HG03097 (cell line): ENCODE results near the gene IRF5.
A peak's percentile ranks its signal among the peaks of the same experiment; 100 is the strongest.
"Not testable (repeated sequence)": the region's sequence is repeated elsewhere in the genome, so short reads cannot be mapped to it uniquely, and the experiment has no call there.

Experiments
- ATAC-seq: cut with Tn5 transposase; IDR thresholded peaks from one replicate; pipeline ENCODE4 v1.9.1; 2021; ENCODE audit not compliant: unreplicated experiment, low FRiP score

IRF5 gene

DNA sequence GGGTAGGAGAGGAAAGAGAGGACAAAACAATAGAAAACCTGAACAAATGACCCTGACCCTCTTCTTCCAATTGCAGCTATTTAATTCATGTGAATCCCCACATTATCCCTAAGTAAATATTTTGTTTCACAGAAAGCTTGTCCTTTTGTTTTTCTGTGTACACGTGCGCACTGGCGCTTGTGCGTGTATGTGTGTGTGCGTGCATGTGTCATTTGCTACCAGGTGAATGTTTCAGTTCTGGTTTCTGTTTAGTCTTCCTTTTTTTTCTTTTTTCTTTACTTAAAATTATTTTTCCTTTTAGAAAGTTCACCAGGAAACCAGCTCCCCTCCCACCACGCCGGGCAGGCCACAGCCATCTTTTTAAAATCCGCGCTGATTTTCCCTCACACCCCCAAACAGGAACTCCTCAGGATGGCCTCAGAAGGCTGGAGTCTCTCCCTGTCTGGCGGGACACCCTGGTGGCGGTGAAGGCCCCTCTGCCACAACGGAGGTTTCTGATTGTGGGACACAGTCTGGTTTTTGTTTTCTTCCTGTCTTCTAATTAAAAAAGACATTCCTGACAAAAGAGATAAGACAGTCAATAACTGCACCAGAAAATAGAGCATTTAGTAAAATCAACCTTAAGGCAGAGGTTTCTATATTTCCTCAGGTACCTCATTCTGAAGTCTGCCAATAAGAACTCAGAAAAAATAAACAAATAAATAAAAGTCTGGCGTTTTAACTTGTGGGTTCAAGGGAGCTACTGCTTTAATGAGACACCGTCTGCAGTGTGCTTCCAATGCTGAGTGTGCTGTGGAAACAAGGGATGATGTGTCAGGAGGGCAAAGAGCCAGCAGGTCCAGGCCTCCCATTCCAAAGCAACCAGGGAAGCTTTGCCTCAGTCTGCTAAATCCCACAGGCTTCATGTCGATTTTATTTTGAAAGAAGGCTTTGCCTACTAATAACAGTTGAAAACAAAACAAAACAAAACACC lies 17.4 kb downstream of the IRF5 start:
- ATAC-seq: no peak

DNA sequence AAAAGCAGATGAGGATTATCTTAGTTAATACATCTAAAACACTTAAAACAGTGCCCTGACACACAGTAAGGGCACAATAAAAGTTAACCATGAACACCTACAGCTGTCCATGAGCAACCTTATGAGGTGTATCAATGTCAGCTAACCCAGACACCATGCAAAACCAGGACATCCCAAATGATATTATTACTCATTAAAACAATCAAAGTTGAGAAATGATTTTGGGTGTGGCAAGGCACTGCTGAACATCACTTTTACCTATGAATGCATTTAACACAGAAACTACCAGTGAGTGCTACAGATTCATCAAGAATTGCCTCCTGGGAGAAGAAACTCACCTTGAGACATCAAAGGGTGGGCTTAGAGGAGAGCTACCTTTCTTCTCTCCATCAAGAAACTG lies 18.3 kb downstream of the IRF5 start:
- ATAC-seq: no peak

DNA sequence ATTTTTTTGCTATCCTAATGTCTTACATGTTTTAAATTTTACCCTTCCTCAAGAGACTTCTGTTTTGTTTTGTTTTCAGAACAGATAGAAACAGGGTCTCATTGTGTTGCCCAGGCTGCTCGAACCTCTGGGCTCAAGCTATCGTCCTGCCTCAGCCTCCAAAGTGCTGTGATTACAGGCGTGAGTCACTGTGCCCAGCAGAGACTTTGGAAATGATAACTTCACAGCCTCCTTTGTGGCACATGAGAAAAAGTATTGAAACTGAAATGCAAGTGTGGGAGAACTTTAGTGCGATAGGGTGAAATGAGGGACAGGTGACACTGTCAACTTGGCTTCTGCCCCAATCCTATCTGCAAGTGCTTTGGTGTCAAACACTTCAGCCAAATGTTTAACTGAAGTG lies 21.6 kb downstream of the IRF5 start:
- ATAC-seq: no peak

DNA sequence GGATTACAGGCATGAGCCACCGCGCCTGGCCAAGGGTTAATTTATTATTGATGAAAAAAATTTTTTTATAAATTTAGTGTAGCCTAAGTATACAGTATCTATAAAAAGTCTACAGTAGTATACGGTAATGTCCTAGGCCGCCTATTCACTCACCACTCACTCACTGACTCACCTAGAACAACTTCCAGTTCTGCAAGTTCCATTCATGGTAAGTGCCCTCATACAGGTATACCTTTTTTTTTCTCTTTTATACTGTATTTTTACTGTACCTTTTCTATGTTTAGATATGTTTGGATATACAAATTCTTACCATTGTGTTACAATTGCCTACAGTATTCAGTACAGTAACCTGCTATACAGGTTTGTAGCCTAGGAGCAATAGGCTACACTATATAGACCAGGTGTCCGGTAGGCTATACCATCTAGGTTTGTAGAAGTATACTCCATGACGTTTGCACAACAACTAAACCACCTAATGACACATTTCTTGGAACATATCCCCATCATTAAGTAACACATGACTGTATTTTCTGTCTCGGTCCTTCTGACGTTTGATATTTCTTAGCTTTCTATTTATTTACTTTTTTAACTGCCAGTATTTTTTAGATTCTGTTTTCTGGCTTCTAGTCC lies 23.4 kb downstream of the IRF5 start:
- ATAC-seq: no peak

DNA sequence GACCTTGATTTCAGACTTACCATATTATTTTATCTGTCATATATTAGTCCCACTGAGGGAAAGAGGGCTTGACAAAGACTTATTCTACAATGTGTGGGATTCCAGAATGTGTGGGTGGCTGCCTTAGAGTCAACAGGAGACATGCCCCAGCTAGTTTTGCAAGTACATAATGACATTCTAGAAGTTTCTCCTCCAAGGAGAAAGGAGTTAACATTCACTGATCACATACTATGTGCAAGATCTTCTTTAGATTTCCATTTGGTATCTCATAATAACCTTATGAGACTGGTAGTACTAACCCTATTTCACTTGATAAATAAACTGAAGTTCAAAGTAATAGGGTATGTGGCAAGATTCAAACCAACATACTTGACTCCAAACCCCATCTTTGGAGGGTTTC lies 25.2 kb downstream of the IRF5 start:
- ATAC-seq: no peak

DNA sequence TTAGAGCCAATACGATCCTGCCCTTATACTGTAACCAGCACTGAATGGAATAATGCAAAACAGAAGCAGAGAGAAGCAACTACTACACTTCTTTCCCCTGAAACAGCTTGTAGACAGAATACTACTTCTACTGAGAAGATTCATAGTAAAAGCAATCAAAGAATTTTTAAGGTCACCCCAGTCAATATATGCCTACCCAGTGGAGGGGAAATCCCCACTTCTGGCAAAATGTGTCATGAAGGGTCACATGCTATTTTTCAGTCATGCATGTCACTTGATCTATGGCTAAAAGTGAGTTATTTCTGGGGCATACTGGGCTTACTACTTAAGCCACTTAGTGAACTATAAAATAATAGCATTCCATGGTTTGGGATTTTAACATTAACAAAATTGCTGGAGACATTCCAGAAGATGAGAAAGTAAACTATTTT lies 25.6 kb downstream of the IRF5 start:
- peak; percentile 36 for ATAC-seq

DNA sequence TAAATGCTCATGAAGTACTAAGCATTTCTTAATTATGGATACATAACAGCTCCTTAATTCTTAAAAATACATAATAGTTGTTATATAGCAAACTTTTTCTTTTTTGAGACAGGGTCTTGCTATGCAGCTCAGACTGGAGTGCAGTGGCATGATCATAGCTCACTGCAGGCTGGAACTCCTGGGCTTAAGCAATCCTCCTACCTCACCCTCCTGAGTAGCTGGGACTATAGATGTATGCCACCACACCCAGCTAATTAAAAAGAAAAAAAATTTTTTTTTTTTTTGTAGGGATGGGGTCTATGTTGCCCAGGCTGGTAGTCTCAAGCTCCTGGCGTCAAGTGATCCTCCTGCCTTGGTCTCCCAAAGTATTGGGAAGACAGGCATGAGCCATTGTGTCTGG lies 30.9 kb downstream of the IRF5 start:
- no peak for ATAC-seq

DNA sequence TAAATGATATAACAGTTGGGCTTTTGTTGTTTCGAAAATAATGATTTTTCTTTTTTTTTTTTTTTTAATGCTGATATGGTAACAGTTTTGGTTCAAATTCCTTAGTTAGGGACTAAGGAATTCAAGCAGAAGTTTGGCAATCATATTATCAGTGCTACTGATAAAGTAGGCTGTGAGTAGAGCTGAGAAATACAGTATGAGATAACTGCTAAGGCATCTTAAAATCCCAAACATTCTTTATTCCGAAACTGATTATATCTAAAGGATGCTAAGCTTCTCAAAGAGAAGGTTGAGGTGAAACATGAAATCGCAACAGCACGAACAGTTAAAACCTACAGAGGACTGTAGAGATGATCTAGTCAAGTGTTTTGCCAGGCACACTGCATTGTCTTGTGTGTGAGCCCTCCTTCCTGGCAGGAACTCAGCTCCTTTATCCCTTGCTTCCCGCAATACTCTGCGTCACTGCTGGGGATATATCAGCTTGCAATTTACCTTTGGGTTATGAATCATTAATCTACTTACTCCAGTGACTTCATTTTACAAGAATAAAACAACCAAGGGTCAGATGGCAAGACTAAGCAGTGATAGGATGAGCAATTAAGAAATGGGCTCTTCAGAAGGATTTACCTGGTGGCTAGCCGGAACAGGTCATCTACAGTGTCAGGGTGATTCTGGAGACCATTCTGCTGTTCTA lies 36.7 kb downstream of the IRF5 start:
- no peak for ATAC-seq

DNA sequence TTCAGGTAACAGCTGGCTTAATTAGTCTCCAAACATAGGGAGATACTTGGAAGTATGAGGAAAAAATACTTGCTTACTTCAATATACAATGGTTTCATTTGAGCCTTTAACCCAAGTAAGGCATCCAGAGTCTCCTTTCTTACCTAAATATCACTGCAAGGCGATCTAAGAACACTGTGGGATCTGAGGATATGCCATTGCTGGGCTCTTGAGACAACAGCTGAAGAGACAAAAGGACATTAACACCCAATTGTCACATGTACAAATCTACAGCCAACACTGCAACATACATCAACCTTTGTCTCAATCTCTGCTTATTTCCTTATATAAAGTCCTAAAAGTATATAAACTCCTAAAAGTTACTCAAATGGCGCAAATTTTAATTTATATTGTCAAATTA lies 44.4 kb downstream of the IRF5 start:
- no peak for ATAC-seq

DNA sequence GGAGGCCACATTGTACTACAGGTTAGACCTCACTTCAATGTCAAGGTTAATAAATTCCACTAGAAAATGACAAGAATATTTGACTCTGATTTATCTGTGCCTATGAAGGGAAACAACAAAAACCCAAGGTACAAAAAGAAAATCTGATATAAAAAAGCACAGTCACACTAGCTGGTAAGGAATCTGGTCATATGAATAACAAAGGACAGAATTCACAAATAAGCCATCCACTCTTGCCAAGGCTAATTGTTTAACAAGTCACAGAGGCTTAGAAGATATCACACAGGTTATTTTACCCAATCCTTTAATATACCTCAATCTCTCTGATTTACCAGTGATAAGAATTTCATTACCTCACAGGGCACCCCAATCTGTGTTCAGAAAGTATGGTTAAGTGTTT lies 47.9 kb downstream of the IRF5 start:
- no peak for ATAC-seq

DNA sequence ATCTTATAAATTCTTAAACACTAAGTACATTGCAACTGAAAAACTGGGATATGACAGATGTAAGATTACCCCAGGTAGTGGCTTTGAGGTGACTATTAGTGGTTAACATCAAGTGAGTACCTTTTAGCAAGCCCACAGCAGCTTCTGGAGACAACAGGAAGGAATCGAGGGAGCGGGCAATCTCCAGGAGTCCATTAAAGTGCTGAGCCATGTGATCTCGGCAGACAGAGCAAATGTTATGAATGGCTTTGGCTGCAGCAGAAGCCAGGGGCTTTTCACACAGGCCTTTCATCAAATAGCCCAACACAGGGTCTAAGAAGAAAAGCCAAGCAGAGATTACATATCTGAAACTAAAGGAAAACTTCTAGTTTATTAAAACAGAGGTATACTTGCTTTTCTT lies 48.9 kb downstream of the IRF5 start:
- no peak for ATAC-seq

DNA sequence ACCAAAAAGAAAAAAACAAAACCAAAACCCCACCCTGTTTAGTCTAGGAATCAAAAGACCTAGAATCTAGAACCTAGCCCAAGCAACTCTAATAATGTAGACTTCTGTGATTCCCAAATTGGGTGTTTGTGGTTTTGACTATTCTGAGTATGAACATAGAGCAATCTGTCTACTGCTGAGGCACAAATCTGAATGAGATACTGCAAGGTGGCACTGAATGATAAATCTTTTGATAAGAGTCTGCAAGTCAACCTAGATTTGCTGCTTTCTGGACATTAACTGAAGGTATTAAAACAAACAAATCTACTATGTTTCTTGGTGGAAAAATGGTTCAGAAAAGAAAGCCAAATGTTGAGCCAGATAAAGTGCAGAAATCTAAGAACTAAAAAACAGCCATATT lies 50.6 kb downstream of the IRF5 start:
- ATAC-seq: no peak

DNA sequence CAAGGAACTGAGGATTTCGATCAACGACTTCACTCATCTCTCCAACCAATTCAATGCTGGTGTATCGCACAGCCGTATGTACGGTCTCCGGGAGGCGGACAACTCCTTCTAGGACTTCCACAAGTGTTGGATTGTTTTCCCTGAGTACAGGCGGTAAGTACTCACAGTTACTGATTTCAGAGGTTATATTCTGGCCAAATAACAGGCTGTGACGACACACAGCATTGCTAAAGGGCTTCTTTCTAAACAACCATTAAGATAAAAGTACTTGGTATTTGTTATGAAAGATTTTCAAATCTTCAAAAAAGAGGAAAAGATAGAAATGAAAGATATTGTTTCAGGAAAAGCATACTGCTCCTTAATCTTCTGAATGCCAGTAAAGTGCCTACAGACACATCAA lies 52.2 kb downstream of the IRF5 start:
- ATAC-seq: no peak

DNA sequence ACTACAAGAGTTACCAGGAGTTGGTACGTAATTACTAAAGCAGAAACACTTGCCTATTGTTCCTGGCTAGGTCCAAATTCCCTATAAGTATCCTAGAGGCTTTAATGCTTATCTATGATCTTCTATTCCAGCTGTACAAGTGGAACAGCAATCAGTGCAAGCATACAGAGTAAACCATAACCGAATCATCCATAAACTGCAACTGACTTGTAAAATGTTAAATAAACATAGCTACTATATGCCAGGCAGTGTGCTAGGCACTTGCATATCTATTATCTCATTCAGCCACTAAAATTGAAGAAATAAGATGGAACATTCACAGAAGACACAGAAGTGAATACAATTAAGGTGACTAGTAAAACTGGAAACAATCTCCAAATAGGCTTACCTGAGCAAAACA lies 55.7 kb downstream of the IRF5 start:
- no peak for ATAC-seq

DNA sequence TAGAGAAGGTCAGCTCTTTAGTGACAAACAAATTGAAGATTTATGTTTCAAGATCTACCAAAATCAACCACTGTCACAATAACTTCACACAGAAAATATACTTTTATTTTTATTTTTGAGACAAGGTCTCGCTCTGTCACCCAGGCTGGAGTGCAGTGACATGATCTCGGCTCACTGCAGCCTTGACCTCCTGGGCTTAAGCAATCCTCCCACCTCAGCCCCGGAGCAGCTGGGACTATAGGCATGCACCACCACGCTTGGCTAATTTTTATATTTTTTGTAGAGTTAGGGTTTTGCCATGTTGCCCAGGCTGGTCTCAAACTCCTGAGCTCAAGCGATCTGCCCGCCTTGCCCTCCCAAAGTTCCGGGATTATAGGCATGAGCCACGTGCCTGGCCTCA lies 56.8 kb downstream of the IRF5 start:
- ATAC-seq: not testable (repeated sequence)

DNA sequence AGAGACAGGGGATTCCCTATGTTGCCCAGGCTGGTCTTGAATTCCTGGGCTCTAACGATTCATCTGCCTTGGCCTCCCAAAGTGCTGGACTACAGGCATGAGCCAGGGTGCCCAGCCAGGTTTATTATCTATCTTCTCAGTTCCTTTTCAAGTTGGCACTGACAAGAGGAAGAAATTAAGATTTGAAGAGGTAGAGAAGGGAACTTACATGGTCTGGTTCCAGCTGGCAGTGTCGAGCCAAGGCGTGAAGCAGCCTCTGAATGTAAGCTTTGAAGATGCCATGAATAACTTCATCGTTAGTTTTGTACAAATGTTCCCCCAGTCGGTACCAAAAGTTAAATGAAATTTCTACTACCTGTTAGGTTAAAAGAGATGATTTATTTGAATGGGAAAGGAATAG lies 59.5 kb downstream of the IRF5 start:
- ATAC-seq: no peak
